ENCODE data around the gene KIAA0753. TPM values are rescaled to one million over a fixed set of nuclear protein-coding genes. Genes with fewer than 3 reads are reported as not detected.

KIAA0753 gene
- total and polyA plus RNA-seq, 9 of the 15 experiments (the other 6 are each of a cell fraction or from before 2014, with no cell fraction given), result 2.0 to 9.0 (median 6.9) TPM

GRCh38 chr17:6640536-6641246 is at the start of gene KIAA0753, which contains the start of gene TXNDC17 (continued):
- TF ChIP-seq ETV6 (IDR thresholded peaks at IDR 0.05; ENCODE audit: borderline replicate concordance in 1 of 2, low read depth in 2 of 2, low read length in 1 of 2) (no peak), ETV6 (CRISPR knock-in tag; IDR thresholded peaks at IDR 0.05; ENCODE audit: borderline replicate concordance) (no peak), ZBTB2 (IDR thresholded peaks at IDR 0.05) (no peak), ZC3H8 (IDR thresholded peaks at IDR 0.05) (no peak), TEAD4 (IDR thresholded peaks at IDR 0.05; ENCODE audit: low read length) (no peak), TEAD4 (CRISPR knock-in tag; IDR thresholded peaks at IDR 0.05; ENCODE audit: borderline replicate concordance) (no peak), SPI1 (IDR thresholded peaks at IDR 0.05; ENCODE audit: borderline replicate concordance, low read depth, low read length) (no peak), RNF219 (CRISPR knock-in tag; IDR thresholded peaks at IDR 0.05) (no peak), CEBPB (tag; IDR thresholded peaks at IDR 0.05) (no peak), FOXK2 (conservative IDR thresholded peaks at IDR 0.05 in 1 of 2, IDR thresholded peaks at IDR 0.05 in 1 of 2; ENCODE audit: low read depth in 2 of 2) (0 out of 4 replicates have a peak, but pooled peaks of 1 of the 2 experiments have one; percentile 21), ARID4B (CRISPR knock-in tag; IDR thresholded peaks at IDR 0.05) (peak; percentile 70), CLOCK (CRISPR knock-in tag; IDR thresholded peaks at IDR 0.05; ENCODE audit: borderline replicate concordance) (no peak), CREB1 (IDR thresholded peaks at IDR 0.05) (no peak), CREB1 (CRISPR knock-in tag; IDR thresholded peaks at IDR 0.05) (0 out of 2 replicates have a peak, but pooled peaks have one; percentile 19)
- TF ChIP-seq, protein P1, sequence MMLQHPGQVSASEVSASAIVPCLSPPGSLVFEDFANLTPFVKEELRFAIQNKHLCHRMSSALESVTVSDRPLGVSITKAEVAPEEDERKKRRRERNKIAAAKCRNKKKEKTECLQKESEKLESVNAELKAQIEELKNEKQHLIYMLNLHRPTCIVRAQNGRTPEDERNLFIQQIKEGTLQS (IDR thresholded peaks at IDR 0.05), result no peak
- TF ChIP-seq, protein P1 (CRISPR knock-in tag; conservative IDR thresholded peaks at IDR 0.05), result no peak

Measured in K562 (cell line).